IMR-90 (cell line): ENCODE data around the gene ALDH6A1. TPM values are rescaled to one million over a fixed set of nuclear protein-coding genes. Genes with fewer than 3 reads are reported as not detected.

Experiments
- ATAC-seq: fragments of 200-7000 bp; cut with Tn5 transposase; 2 replicates; pipeline ENCODE4 v1.9.1; 2020; ENCODE audit warnings: low read depth, mild to moderate bottlenecking, moderate library complexity
- BruUV-seq: library from RNA; stranded (reverse); fragments of 400-500 nt; replicated peaks from 2 replicates; lab custom pipeline; 2021; lab: Mats Ljungman, UMichigan
- CTCF ChIA-PET: fragments of 300-600 bp; formaldehyde crosslinking; extraction: SDS; loops from one replicate; lab custom pipeline; 2021; ENCODE audit warnings: antibody characterized with exemption; lab: Yijun Ruan, JAX
- POLR2A ChIA-PET: fragments of 300-600 bp; sonication (Branson Sonifier 250); formaldehyde crosslinking; loops from one replicate; lab custom pipeline; 2022; ENCODE audit warnings: antibody characterized with exemption; ENCODE audit not compliant: unreplicated experiment; lab: Charles Lee
- DNase-seq: peaks from one replicate; pipeline ENCODE4 v3.0.0; 2013
- H2AFZ ChIP-seq: replicated peaks from 2 replicates; pipeline ENCODE3; 2013; ENCODE audit warnings: low read length, mild to moderate bottlenecking; ENCODE audit not compliant: poor library complexity
- H2AK5ac ChIP-seq: 2 replicates; pipeline ENCODE4 v1.6.1; 2013; ENCODE audit warnings: low read depth, low read length, inconsistent platforms
- H2AK9ac ChIP-seq: replicated peaks from 2 replicates; pipeline ENCODE3; 2013; ENCODE audit warnings: mild to moderate bottlenecking, low read depth, low read length, moderate library complexity; ENCODE audit not compliant: poor library complexity
- H2BK120ac ChIP-seq: 2 replicates; pipeline ENCODE4 v1.6.1; 2013; ENCODE audit warnings: low read depth, low read length, inconsistent platforms
- H2BK15ac ChIP-seq: 3 replicates; pipeline ENCODE4 v1.6.1; 2013; ENCODE audit warnings: low read depth, low read length, inconsistent platforms
- H2BK20ac ChIP-seq: 2 replicates; pipeline ENCODE4 v1.6.1; 2013; ENCODE audit warnings: low read depth, mild to moderate bottlenecking, inconsistent platforms, low read length, moderate library complexity
- H2BK5ac ChIP-seq: 2 replicates; pipeline ENCODE4 v1.6.1; 2013; ENCODE audit warnings: mild to moderate bottlenecking, low read depth, low read length, inconsistent platforms; ENCODE audit not compliant: poor library complexity, severe bottlenecking
- H3K14ac ChIP-seq: replicated peaks from 2 replicates; pipeline ENCODE4 v1.6.1; 2013; ENCODE audit warnings: low read depth, low read length, inconsistent platforms
- H3K18ac ChIP-seq: 2 replicates; pipeline ENCODE4 v1.6.1; 2013; ENCODE audit warnings: low read depth, low read length, control low read depth
- H3K23ac ChIP-seq: 2 replicates; pipeline ENCODE4 v1.6.1; 2013; ENCODE audit warnings: low read depth, low read length, inconsistent platforms
- H3K27ac ChIP-seq: 2 replicates; pipeline ENCODE4 v1.5.1; 2013; ENCODE audit warnings: mild to moderate bottlenecking, control low read depth, low read length; ENCODE audit not compliant: insufficient read depth
- H3K27me3 ChIP-seq: 2 replicates; pipeline ENCODE4 v1.6.1; 2013; ENCODE audit warnings: low read length; ENCODE audit not compliant: control insufficient read depth, insufficient read depth
- H3K36me3 ChIP-seq: 2 replicates; pipeline ENCODE4 v1.6.1; 2013; ENCODE audit warnings: low read length, mixed read lengths; ENCODE audit not compliant: control insufficient read depth, insufficient read depth
- H3K4ac ChIP-seq: 2 replicates; pipeline ENCODE4 v1.6.1; 2013; ENCODE audit warnings: low read depth, low read length, inconsistent platforms
- H3K4me1 ChIP-seq: 2 replicates; pipeline ENCODE4 v1.6.1; 2013; ENCODE audit warnings: low read length, mixed read lengths; ENCODE audit not compliant: control insufficient read depth, insufficient read depth
- H3K4me2 ChIP-seq: 2 replicates; pipeline ENCODE4 v1.6.1; 2013; ENCODE audit warnings: low read depth, mild to moderate bottlenecking, control low read depth, low read length, moderate library complexity
- H3K4me3 ChIP-seq: 2 replicates; pipeline ENCODE4 v1.5.1; 2013; ENCODE audit warnings: low read depth, mild to moderate bottlenecking, control low read depth, low read length, moderate library complexity; ENCODE audit not compliant: insufficient read depth
- H3K56ac ChIP-seq: 2 replicates; pipeline ENCODE4 v1.6.1; 2013; ENCODE audit warnings: low read length, inconsistent platforms; ENCODE audit not compliant: insufficient read depth; ENCODE audit errors: extremely low read depth
- H3K79me1 ChIP-seq, 2 experiments: 2 replicates each; pipeline ENCODE4 v1.6.1; 2013; ENCODE audit warnings: low read length in 2 of 2, inconsistent platforms in 1 of 2, low read depth in 1 of 2
- H3K9ac ChIP-seq: 2 replicates; pipeline ENCODE4 v1.6.1; 2013; ENCODE audit warnings: low read depth, low read length, control low read depth
- H3K9me1 ChIP-seq: 2 replicates; pipeline ENCODE4 v1.6.1; 2013; ENCODE audit warnings: low read length, inconsistent platforms; ENCODE audit not compliant: insufficient read depth
- H3K9me3 ChIP-seq: 2 replicates; pipeline ENCODE4 v1.6.1; 2013; ENCODE audit warnings: low read length; ENCODE audit not compliant: control insufficient read depth, insufficient read depth
- H4K20me1 ChIP-seq: 2 replicates; pipeline ENCODE4 v1.6.1; 2013; ENCODE audit warnings: low read length, inconsistent platforms; ENCODE audit not compliant: insufficient read depth
- H4K5ac ChIP-seq: 2 replicates; pipeline ENCODE4 v1.6.1; 2013; ENCODE audit warnings: mild to moderate bottlenecking, low read depth, low read length, control low read depth
- H4K8ac ChIP-seq, 2 experiments: 2 replicates each; pipeline ENCODE4 v1.6.1; 2013; ENCODE audit warnings: low read depth in 2 of 2, low read length in 2 of 2, control low read depth in 1 of 2, inconsistent platforms in 1 of 2
- H4K91ac ChIP-seq: 2 replicates; pipeline ENCODE4 v1.6.1; 2013; ENCODE audit warnings: low read depth, low read length, inconsistent platforms; ENCODE audit not compliant: insufficient read depth
- NFE2L2 ChIP-seq: fragments of 150-350 bp; IDR thresholded peaks from 2 replicates; pipeline ENCODE4 v1.6.1; 2016; ENCODE audit warnings: low read depth, mild to moderate bottlenecking, low read length
- POLR2A ChIP-seq: IDR thresholded peaks from 2 replicates; pipeline ENCODE4 v1.6.1; 2012; ENCODE audit warnings: mild to moderate bottlenecking, low read depth, low read length
- WGBS, 2 experiments: methylation state at CpG; one replicate each; pipeline versions ENCODE4 v1.1.5 to v1.1.7; 2013; ENCODE audit warnings: missing lambda C conversion rate in 2 of 2; ENCODE audit not compliant: insufficient read length in 1 of 2; ENCODE audit errors: extremely low coverage in 2 of 2; 5-methylcytosine and 5-hydroxymethylcytosine counted together
- dilution Hi-C: fragments of 300-500 bp; cut with HindIII; formaldehyde crosslinking; loops from one replicate; pipeline ENCODE4 v1.14.3; 2018; ENCODE audit warnings: low sequenced_read_pairs; ENCODE audit not compliant: unreplicated experiment
- in situ Hi-C: fragments of 300-500 bp; cut with MboI; formaldehyde crosslinking; loops from 3 replicates; pipeline ENCODE4 v1.14.3; 2019; ENCODE audit warnings: low sequenced_read_pairs, inconsistent platforms, mixed read lengths
- intact Hi-C: fragments of 100-400 bp; cut with micrococcal nuclease; formaldehyde crosslinking; loops from 2 replicates; pipeline ENCODE4 v1.10.0; 2022
- polyA plus RNA-seq, 3 experiments: library from polyadenylated mRNA; depleted of rRNA; stranded (reverse); fragments of >200 nt; gene quantifications; 2 replicates each; pipeline ENCODE4 v1.2.3, GENCODE V29; 2012; ENCODE audit warnings: low replicate concordance in 1 of 3
- total RNA-seq: library from RNA; depleted of rRNA; stranded (reverse); fragments of >200 nt; gene quantifications from 2 replicates; pipeline ENCODE4 v1.2.3, GENCODE V29; 2012

Gene ALDH6A1
- total and polyA plus RNA-seq, 2 of the 4 experiments (the other 2 are of a cell fraction) = 6.0 to 15.1 TPM

GRCh38 chr14:74062809-74063150 lies 21.5 kb downstream of the ALDH6A1 start:
- POLR2A ChIA-PET = no interaction called here

More at GRCh38 chr14:74062809-74063150, 21.5 kb downstream of the ALDH6A1 start:
- Histone ChIP-seq H3K79me1 (no peaks in the 10 kb centered on the region), H3K14ac (no peak overlapping the region), H3K9me3 (no peaks in the 10 kb centered on the region), H3K4ac (peak overlapping the region; percentile 33; the same call in 1 of the 2 replicates), H3K4me1 (peaks cover 19% of the 10 kb centered on the region), H2AFZ (no peak overlapping the region), H3K4me3 (no peak overlapping the region), H4K5ac (no peak overlapping the region), H4K91ac (peak overlapping the region; percentile 25), H3K27ac (no peak overlapping the region), H3K23ac (no peak overlapping the region; the same call in 1 of the 2 replicates), H3K27me3 (no peaks in the 10 kb centered on the region), H3K9me1 (no peaks in the 10 kb centered on the region), H2BK20ac (peak overlapping the region; percentile 39), H4K8ac (no peak overlapping the region), H3K36me3 (peaks cover 3% of the 10 kb centered on the region; the same call in 1 of the 2 replicates), H3K4me2 (no peak overlapping the region), H2BK5ac (peak overlapping the region; percentile 37), H2BK15ac (no peak overlapping the region), H2AK5ac (peak overlapping the region; percentile 51; the same call in 1 of the 2 replicates), H2AK9ac (no peak overlapping the region), H3K9ac (no peak overlapping the region), H3K18ac (no peak overlapping the region), H4K20me1 (0 out of 2 replicates have a peak, but pooled peaks cover 4% of the 10 kb centered on the region), H3K56ac (no peak overlapping the region), H2BK120ac (peak overlapping the region; percentile 69)
- dilution Hi-C loops = no loop called here
- WGBS, 2 experiments = no CpG with 5 or more reads among the region's 2 CpGs
- intact Hi-C loops = no loop called here
- BruUV-seq = no TSS peak
- CTCF ChIA-PET = no interaction called here
- TF ChIP-seq NFE2L2 (no peak), POLR2A (no peak)
- ATAC-seq = peak; percentile 24
- peak; percentile 15 for DNase-seq
- in situ Hi-C loops = no loop called here
